Type B pancreatic cell (in vitro differentiated cells): Measurements from ENCODE around the gene DGAT2. TPM values are rescaled to one million over a fixed set of nuclear protein-coding genes. Genes with fewer than 3 reads are reported as not detected.

Experiments
- DNase-seq: peaks from one replicate; pipeline ENCODE4 v3.0.0; 2021; ENCODE audit warnings: mixed read lengths; ENCODE audit not compliant: unreplicated experiment; ENCODE audit errors: extremely low spot score
- H3K27ac Mint-ChIP-seq: 2 replicates; pipeline ENCODE4 v1.8.0; 2021; ENCODE audit warnings: mild to moderate bottlenecking, mixed read lengths
- H3K27me3 Mint-ChIP-seq: 2 replicates; pipeline ENCODE4 v1.8.0; 2021; ENCODE audit warnings: mixed read lengths
- H3K36me3 Mint-ChIP-seq: 2 replicates; pipeline ENCODE4 v1.8.0; 2021; ENCODE audit warnings: mixed read lengths
- H3K4me1 Mint-ChIP-seq: one replicate; pipeline ENCODE4 v1.8.0; 2021; ENCODE audit warnings: mixed read lengths; ENCODE audit not compliant: unreplicated experiment
- H3K4me3 Mint-ChIP-seq: 2 replicates; pipeline ENCODE4 v1.8.0; 2021; ENCODE audit warnings: mild to moderate bottlenecking, mixed read lengths
- H3K9me3 Mint-ChIP-seq: 2 replicates; pipeline ENCODE4 v1.8.0; 2021; ENCODE audit warnings: mixed read lengths
- CTCF ChIP-seq: fragments of 200-600 bp; sonication (generic); conservative IDR thresholded peaks from 2 replicates; pipeline ENCODE4 v1.5.0; 2021; ENCODE audit warnings: antibody characterized with exemption, mild to moderate bottlenecking
- total RNA-seq: library from RNA; stranded (reverse); gene quantifications from 2 replicates; pipeline ENCODE4 v1.2.1, GENCODE V29; 2021; ENCODE audit warnings: low replicate concordance

Gene DGAT2
- total RNA-seq, 1 donor from 2014 or later = 5.9 TPM

- H3K27me3 Mint-ChIP-seq = no peaks in the 10 kb centered on the region
- H3K36me3 Mint-ChIP-seq = no peaks in the 10 kb centered on the region
- no peaks in the 10 kb centered on the region for H3K9me3 Mint-ChIP-seq
- TF ChIP-seq CTCF = no peak
- no peak overlapping the region for H3K4me3 Mint-ChIP-seq
- peaks cover 8% of the 10 kb centered on the region for H3K4me1 Mint-ChIP-seq
- H3K27ac Mint-ChIP-seq = peak overlapping the region; percentile 95
- DNase-seq = no peak
These were observed 44.0 kb downstream of the DGAT2 start for GRCh38 chr11:75812542-75813040.

GRCh38 chr11:75813124-75813523 lies 44.5 kb downstream of the DGAT2 start:
- H3K36me3 Mint-ChIP-seq = no peaks in the 10 kb centered on the region
- peaks cover 11% of the 10 kb centered on the region for H3K4me1 Mint-ChIP-seq
- no peak for TF ChIP-seq CTCF
- H3K27me3 Mint-ChIP-seq = no peaks in the 10 kb centered on the region
- peak overlapping the region; percentile 95 for H3K27ac Mint-ChIP-seq
- H3K4me3 Mint-ChIP-seq = peak overlapping the region; percentile 95
- H3K9me3 Mint-ChIP-seq = no peaks in the 10 kb centered on the region
- no peak for DNase-seq

GRCh38 chr11:75813622-75814039 lies 45.1 kb downstream of the DGAT2 start:
- Mint-ChIP-seq H3K9me3 (no peaks in the 10 kb centered on the region), H3K4me1 (peaks cover 12% of the 10 kb centered on the region), H3K36me3 (no peaks in the 10 kb centered on the region), H3K27me3 (no peaks in the 10 kb centered on the region), H3K27ac (peak overlapping the region; percentile 95), H3K4me3 (peak overlapping the region; percentile 95)
- no peak for TF ChIP-seq CTCF
- DNase-seq = no peak

GRCh38 chr11:75814363-75814676 lies 45.7 kb downstream of the DGAT2 start:
- Mint-ChIP-seq H3K9me3 (no peaks in the 10 kb centered on the region), H3K4me1 (peaks cover 16% of the 10 kb centered on the region), H3K27ac (peak overlapping the region; percentile 95), H3K4me3 (peak overlapping the region; percentile 95), H3K36me3 (no peaks in the 10 kb centered on the region), H3K27me3 (no peaks in the 10 kb centered on the region)
- TF ChIP-seq CTCF = no peak
- DNase-seq = no peak

- no peaks in the 10 kb centered on the region for H3K27me3 Mint-ChIP-seq
- H3K9me3 Mint-ChIP-seq = no peaks in the 10 kb centered on the region
- peak; percentile 20 for TF ChIP-seq CTCF
- peak; percentile 98 for DNase-seq
- no peaks in the 10 kb centered on the region for H3K36me3 Mint-ChIP-seq
- peaks cover 16% of the 10 kb centered on the region for H3K4me1 Mint-ChIP-seq
- peak within 1 kb of the TSS; percentile 95 for H3K4me3 Mint-ChIP-seq
- peak within 1 kb of the TSS; percentile 95 for H3K27ac Mint-ChIP-seq
These were observed 46.2 kb downstream of the DGAT2 start, which contains the start of gene UVRAG for GRCh38 chr11:75814677-75815344. Gene UVRAG, plus strand, starts transcription at chr11:75815210. Its CDS starts 198 bp downstream, at chr11:75815408.
